Astrocyte (in vitro differentiated cells and primary cell): Measurements from ENCODE around the gene CFAP73.

Source experiments
- EZH2 ChIP-seq: IDR thresholded peaks from 2 replicates; pipeline ENCODE4 v1.6.1; 2012; ENCODE audit warnings: mild to moderate bottlenecking, low read length, inconsistent platforms; ENCODE audit not compliant: insufficient read depth
- TF ChIP-seq, protein P1 (sequence below): IDR thresholded peaks from 2 replicates; pipeline ENCODE4 v1.5.1; 2011; ENCODE audit warnings: low read depth, mild to moderate bottlenecking, inconsistent platforms, low read length, moderate library complexity; ENCODE audit not compliant: insufficient read depth

DNA sequence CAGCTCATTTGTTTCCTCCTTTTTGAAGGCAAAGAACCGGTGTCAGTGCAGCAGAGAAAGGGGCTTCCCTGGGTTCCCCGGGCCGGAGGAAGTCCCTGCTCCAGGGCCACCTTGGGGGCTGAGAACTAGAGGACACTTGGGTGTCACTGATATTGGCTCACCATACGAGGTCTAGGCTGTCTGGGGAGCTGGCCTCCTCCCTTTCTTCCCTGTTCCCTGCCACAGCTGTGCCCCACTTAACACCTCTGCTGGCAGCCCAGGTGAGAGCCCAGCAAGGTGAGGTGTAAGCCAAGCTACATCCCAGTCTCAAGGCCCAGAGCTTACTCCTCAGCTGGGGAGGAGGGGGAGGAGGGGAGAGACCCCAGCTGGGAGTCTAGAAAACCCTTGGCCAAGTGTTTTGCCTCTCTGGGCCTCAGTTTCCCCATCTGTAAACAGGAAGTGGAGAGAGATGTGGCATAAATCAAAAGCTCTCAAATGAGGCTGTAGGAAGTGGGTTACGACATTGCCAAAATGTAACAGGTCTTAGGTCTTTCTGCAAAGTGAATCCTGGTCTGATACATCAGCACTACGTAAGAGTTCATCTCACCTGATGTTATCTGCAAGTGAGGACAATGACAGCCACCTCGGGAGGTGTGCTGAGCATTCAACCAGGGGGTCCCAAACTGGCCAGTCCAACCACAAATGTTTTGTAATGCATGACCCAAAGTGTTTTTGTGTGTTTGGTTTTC is 39.5 kb upstream of the CFAP73 start:
- TF ChIP-seq, protein P1, sequence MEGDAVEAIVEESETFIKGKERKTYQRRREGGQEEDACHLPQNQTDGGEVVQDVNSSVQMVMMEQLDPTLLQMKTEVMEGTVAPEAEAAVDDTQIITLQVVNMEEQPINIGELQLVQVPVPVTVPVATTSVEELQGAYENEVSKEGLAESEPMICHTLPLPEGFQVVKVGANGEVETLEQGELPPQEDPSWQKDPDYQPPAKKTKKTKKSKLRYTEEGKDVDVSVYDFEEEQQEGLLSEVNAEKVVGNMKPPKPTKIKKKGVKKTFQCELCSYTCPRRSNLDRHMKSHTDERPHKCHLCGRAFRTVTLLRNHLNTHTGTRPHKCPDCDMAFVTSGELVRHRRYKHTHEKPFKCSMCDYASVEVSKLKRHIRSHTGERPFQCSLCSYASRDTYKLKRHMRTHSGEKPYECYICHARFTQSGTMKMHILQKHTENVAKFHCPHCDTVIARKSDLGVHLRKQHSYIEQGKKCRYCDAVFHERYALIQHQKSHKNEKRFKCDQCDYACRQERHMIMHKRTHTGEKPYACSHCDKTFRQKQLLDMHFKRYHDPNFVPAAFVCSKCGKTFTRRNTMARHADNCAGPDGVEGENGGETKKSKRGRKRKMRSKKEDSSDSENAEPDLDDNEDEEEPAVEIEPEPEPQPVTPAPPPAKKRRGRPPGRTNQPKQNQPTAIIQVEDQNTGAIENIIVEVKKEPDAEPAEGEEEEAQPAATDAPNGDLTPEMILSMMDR, result no peak
- no peak for TF ChIP-seq EZH2
